AG09319 (cell line): ENCODE results near the gene SIPA1L3.
A peak's percentile ranks its signal among the peaks of the same experiment; 100 is the strongest.

Experiments
- DNase-seq: peaks from one replicate; pipeline ENCODE4 v3.0.0-alpha.2; 2010; ENCODE audit warnings: low read depth; ENCODE audit errors: extremely low read depth
- TF ChIP-seq, protein P1 (sequence below): IDR thresholded peaks from 2 replicates; pipeline ENCODE4 v1.5.1; 2011; ENCODE audit warnings: low read depth, mild to moderate bottlenecking, inconsistent platforms, low read length, moderate library complexity

Gene SIPA1L3

DNA sequence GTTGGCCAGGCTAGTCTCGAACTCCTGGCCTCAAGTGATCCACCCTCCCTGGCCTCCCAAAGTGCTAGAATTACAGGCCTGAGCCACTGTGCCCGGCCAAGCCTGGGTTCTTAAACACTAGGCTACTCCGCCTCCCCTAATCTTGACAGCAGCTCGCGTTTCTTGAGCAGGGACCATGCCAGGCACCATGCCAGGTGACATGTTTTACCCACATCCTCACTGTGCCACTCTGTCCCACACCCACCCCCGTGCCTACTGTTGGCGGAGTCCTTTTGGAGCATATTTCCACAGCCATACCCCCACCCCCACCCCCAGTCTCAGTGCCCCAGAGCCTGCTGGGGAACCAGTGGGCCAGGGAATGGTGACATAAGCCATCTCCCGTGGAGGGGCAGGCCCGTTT, 218.2 kb downstream of the SIPA1L3 start:
- TF ChIP-seq, protein P1, sequence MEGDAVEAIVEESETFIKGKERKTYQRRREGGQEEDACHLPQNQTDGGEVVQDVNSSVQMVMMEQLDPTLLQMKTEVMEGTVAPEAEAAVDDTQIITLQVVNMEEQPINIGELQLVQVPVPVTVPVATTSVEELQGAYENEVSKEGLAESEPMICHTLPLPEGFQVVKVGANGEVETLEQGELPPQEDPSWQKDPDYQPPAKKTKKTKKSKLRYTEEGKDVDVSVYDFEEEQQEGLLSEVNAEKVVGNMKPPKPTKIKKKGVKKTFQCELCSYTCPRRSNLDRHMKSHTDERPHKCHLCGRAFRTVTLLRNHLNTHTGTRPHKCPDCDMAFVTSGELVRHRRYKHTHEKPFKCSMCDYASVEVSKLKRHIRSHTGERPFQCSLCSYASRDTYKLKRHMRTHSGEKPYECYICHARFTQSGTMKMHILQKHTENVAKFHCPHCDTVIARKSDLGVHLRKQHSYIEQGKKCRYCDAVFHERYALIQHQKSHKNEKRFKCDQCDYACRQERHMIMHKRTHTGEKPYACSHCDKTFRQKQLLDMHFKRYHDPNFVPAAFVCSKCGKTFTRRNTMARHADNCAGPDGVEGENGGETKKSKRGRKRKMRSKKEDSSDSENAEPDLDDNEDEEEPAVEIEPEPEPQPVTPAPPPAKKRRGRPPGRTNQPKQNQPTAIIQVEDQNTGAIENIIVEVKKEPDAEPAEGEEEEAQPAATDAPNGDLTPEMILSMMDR = no peak
- DNase-seq = no peak

DNA sequence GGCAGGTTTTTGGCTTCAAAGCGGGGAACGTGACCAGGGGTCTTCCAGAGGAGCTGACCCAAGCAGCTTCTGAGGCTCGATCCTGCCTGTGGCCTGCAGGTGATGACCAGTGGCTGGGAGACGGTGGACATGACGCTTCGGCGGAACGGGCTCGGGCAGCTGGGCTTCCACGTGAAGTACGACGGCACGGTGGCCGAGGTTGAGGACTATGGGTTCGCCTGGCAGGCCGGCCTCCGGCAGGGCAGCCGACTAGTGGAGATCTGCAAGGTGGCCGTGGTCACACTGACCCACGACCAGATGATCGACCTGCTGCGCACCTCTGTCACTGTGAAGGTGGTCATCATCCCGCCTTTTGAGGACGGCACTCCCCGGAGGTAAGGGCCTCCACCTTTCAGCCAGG, 223.4 kb downstream of the SIPA1L3 start:
- DNase-seq = no peak
- TF ChIP-seq, protein P1 = no peak

DNA sequence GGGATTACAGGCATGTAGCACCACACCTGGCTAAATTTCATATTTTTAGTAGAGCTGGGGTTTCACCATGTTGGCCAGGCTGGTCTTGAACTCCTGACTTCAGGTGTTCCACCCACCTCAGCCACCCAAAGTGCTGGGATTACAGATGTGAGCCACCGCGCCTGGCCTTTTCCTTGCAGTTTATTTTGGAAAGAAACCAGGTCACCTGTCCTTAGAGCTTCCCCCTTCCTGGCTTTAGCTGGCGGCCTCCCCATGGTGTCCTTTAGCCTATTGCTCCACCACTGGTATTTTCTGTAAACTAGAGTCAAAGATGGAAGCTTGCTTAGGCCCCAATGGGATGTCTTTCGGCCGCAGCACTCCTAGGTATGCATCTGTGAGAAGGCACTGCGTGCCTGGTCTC, 225.8 kb downstream of the SIPA1L3 start:
- TF ChIP-seq, protein P1 = no peak
- DNase-seq = no peak

DNA sequence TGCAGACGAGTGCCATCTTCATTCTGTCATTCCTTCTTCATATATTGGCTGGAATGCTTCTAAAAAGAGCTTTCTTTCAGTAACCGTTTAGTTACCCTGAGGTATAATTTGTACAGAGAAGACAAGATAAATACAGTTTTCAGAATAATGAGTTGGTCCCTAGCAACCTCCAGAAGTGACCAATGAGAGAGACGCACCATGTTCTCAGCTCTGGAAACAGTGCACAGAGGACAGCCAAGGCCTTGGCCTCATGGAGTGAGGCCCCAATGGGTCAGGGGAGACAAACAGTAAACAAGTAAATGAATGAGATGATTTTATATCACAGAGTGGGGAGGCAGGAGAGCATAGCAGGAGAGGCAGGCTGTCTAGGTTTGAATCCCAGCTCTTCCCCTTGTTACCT, 226.3 kb downstream of the SIPA1L3 start:
- TF ChIP-seq, protein P1 = no peak
- DNase-seq = no peak

DNA sequence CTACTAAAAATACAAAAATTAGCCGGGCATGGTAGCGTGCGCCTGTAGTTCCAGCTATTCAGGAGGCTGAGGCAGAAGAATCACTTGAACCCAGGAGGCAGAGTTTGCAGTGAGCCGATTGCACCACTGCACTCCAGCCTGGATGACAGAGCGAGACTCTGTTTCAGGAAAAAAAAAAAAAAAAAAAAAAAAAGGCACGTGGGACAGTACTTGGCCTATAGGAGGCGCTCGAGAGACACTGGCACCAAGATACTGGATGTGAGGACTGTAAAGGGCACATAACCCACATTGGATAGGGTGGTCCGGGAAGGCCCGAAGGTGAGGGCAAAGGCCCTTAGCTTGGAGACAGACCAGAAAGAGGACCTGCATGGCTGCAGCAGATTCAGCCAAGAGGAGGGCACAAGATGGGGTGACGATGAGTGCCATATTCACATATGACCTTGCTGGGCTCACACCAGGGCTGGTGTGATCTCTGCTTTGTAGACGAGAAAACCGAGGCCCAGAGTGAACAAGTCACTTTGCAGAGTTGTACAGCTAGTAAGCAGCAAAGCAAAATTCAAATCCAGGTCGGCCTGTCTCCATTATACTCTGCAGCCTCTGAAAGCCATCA, 227.6 kb downstream of the SIPA1L3 start:
- DNase-seq = no peak
- TF ChIP-seq, protein P1 = peak; percentile 52

DNA sequence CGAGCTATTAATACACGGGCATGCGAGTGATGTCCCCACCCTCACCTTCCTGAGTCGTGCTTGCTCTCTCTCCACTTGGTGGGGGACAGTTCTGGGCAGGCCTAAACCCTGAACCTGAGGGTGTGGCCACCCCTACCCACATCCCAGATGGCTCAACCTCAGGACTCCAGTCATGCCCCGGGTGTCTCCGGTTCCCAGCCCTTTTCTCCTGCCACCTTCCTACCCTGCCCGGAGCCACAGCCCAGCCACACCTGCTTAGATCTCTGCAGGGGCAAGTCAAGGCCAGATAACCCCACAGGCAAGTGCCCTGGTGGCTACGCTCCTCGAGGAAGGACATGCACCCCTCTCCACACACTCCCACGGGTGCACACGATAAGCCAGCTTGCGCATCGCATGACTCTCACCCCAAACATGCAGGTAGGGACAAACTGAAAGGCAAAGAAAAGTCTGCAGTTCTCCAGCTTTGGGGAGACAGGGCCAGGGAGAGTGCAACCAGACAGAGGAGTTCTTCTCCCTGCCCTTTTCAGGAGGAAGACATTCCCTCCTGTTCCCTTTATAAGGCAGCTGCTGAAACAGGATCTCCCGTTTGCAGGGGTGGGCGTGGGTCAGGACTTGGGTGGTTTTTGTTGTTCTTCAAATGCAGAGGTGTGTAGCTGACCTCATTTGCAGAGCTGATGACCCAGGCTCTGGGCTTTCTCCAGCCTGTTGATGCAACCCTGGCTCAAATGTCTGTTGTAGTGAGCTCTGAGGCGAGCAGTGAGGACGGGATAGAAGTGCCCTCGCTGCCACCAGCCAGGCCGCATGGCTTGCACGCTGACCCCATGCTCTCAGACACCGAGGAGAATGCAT, 228.4 kb downstream of the SIPA1L3 start:
- TF ChIP-seq, protein P1 = no peak
- no peak for DNase-seq

DNA sequence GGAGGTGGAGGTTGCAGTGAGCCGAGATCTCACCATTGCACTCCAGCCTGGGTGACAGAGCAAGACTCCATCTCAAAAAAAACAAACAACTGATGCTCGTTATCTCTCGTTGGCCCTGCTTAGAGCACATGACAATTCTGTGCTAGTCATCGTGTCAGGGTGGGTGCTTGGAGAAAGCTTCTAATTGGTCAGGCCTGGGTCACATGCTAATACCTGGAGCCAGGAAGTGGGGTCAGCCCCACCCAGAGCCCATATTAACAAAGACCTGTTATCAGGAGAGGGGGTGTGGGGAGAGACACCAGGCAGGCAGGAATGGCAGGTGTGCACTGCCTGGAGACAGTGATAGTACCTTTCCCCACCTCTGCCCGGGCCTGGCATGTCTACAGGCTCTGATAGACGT, 232.1 kb downstream of the SIPA1L3 start:
- DNase-seq = no peak
- TF ChIP-seq, protein P1 = no peak
